K562 (cell line): ENCODE results near the gene SLC22A4. TPM values are rescaled to one million over a fixed set of nuclear protein-coding genes. Genes with fewer than 3 reads are reported as not detected.

Source experiments
- CEBPB ChIP-seq: fragments of 450-650 bp; IDR thresholded peaks from 2 replicates; pipeline ENCODE4 v1.6.1; 2016; ENCODE audit warnings: missing genetic modification characterization, missing compliant biosample characterization
- CHD2 ChIP-seq: IDR thresholded peaks from 2 replicates; pipeline ENCODE4 v1.6.1; 2011; ENCODE audit warnings: low read depth, low read length
- ETV5 ChIP-seq: sonication (generic); formaldehyde crosslinking; IDR thresholded peaks from 2 replicates; pipeline ENCODE4 v1.4.0; 2020; ENCODE audit warnings: low read depth, mild to moderate bottlenecking, missing genetic modification reagents
- FOXM1 ChIP-seq, 2 experiments: fragments of 450-650 bp in 1 of 2; sonication (generic) in 1 of 2; formaldehyde crosslinking in 1 of 2; IDR thresholded peaks; 2 replicates each; pipeline versions ENCODE4 v1.6.1 to v1.9.0; 2017 to 2022; ENCODE audit warnings: low read depth in 2 of 2, mild to moderate bottlenecking in 2 of 2, missing genetic modification reagents in 1 of 2, moderate library complexity in 1 of 2
- GATAD2A ChIP-seq: fragments of 450-650 bp; IDR thresholded peaks from 2 replicates; pipeline ENCODE4 v1.6.1; 2017
- HMG20B ChIP-seq: fragments of 250-450 bp; sonication (Bioruptor Pico); IDR thresholded peaks from 2 replicates; pipeline ENCODE4 v1.5.0; 2021; ENCODE audit warnings: mild to moderate bottlenecking
- KLF1 ChIP-seq: fragments of 450-650 bp; IDR thresholded peaks from 2 replicates; pipeline ENCODE4 v1.6.1; 2016; ENCODE audit warnings: missing genetic modification characterization, missing compliant biosample characterization
- MCM3 ChIP-seq: fragments of 450-650 bp; IDR thresholded peaks from 2 replicates; pipeline ENCODE4 v1.6.1; 2016
- MIER1 ChIP-seq: fragments of 450-650 bp; IDR thresholded peaks from 2 replicates; pipeline ENCODE4 v1.6.1; 2016; ENCODE audit warnings: antibody characterized with exemption, mild to moderate bottlenecking, low read depth
- PHF20 ChIP-seq: fragments of 450-650 bp; IDR thresholded peaks from 2 replicates; pipeline ENCODE4 v1.6.1; 2018; ENCODE audit not compliant: partially characterized antibody
- PHF8 ChIP-seq: fragments of 200-600 bp; sonication (generic); IDR thresholded peaks from 2 replicates; pipeline ENCODE4 v1.6.1; 2012; ENCODE audit warnings: mixed run types, mild to moderate bottlenecking, inconsistent platforms, low read length, moderate library complexity, borderline replicate concordance
- PML ChIP-seq: IDR thresholded peaks from 2 replicates; pipeline ENCODE4 v1.6.1; 2012; ENCODE audit warnings: low read length, inconsistent platforms
- SMARCA5 ChIP-seq: fragments of 450-650 bp; IDR thresholded peaks from 2 replicates; pipeline ENCODE4 v1.6.1; 2016
- SRF ChIP-seq, 2 experiments: fragments of 250-450, 450-650 bp in 1 of 2; sonication (Bioruptor Pico) in 1 of 2; sonication (generic) in 1 of 2; formaldehyde crosslinking; IDR thresholded peaks; 2 replicates each; pipeline versions ENCODE4 v1.5.0 to v1.5.1; 2020 to 2022; ENCODE audit warnings: mild to moderate bottlenecking in 1 of 2, missing genetic modification reagents in 1 of 2
- TEAD4 ChIP-seq, 2 experiments: sonication (generic) in 1 of 2; formaldehyde crosslinking in 1 of 2; IDR thresholded peaks; 2 replicates each; pipeline versions ENCODE4 v1.6.1 to v1.8.0; 2012 to 2022; ENCODE audit warnings: borderline replicate concordance in 1 of 2, inconsistent platforms in 1 of 2, low read length in 1 of 2, mild to moderate bottlenecking in 1 of 2, missing genetic modification reagents in 1 of 2
- ZNF140 ChIP-seq: fragments of 250-450 bp; sonication (Bioruptor Pico); IDR thresholded peaks from 2 replicates; pipeline ENCODE4 v1.8.0; 2021; ENCODE audit warnings: moderate library complexity, mild to moderate bottlenecking, inconsistent platforms
- ZNF175 ChIP-seq: fragments of 200-800 bp; sonication (Bioruptor generic); IDR thresholded peaks from 2 replicates; pipeline ENCODE4 v1.6.1; 2016; ENCODE audit warnings: low read depth, mild to moderate bottlenecking, missing genetic modification characterization, missing compliant biosample characterization
- ZNF384 ChIP-seq: IDR thresholded peaks from 2 replicates; pipeline ENCODE4 v1.6.1; 2012; ENCODE audit warnings: low read depth, low read length, improper control_type of control experiment
- ZNF77 ChIP-seq: fragments of 250-450 bp; sonication (Bioruptor Pico); IDR thresholded peaks from 2 replicates; pipeline ENCODE4 v1.5.0; 2020
- ZNF785 ChIP-seq: fragments of 250-450 bp; sonication (Bioruptor Pico); IDR thresholded peaks from 2 replicates; pipeline ENCODE4 v1.4.0; 2020; ENCODE audit warnings: mild to moderate bottlenecking
- ZNF79 ChIP-seq: fragments of 250-450 bp; sonication (Bioruptor Pico); IDR thresholded peaks from 2 replicates; pipeline ENCODE4 v1.4.0; 2020; ENCODE audit warnings: low read depth, mild to moderate bottlenecking, moderate library complexity
- polyA plus RNA-seq, 8 experiments: library from polyadenylated mRNA; depleted of rRNA in 4 of 8; stranded (reverse) in 5 of 8; unstranded in 3 of 8; fragments of >200 nt; fragmentation: Nextera tagmentation in 2 of 8; fragmentation: Illumina TruSeq in 1 of 8; extraction: Ambion mirVana in 2 of 8; extraction: Trizol in 1 of 8; gene quantifications; 2 replicates each; pipeline versions ENCODE4 v1.2.1 to v1.2.3, GENCODE V29; 2011 to 2014; ENCODE audit warnings: inconsistent platforms in 1 of 8, missing spikeins in 1 of 8
- total RNA-seq, 7 experiments: library from RNA; depleted of rRNA in 6 of 7; stranded (reverse); fragments of >200 nt in 6 of 7; fragmentation: Illumina TruSeq in 2 of 7; extraction: Trizol in 2 of 7; gene quantifications; 2 replicates each; pipeline versions ENCODE4 v1.2.1 to v1.2.3, GENCODE V29; 2011 to 2021; ENCODE audit warnings: low replicate concordance in 1 of 7
- TF ChIP-seq, protein P1 (sequence below): fragments of 250-450 bp; sonication (Bioruptor Pico); IDR thresholded peaks from 2 replicates; pipeline ENCODE4 v1.5.0; 2022; ENCODE audit warnings: mild to moderate bottlenecking
- TF ChIP-seq, protein P2 (sequence below): conservative IDR thresholded peaks from 2 replicates; pipeline ENCODE4 v1.6.1; 2011; ENCODE audit warnings: low read depth, mild to moderate bottlenecking, low read length; ENCODE audit not compliant: control insufficient read depth
- TF ChIP-seq, protein P3 (sequence below): fragments of 250-450 bp; sonication (Bioruptor Pico); IDR thresholded peaks from 2 replicates; pipeline ENCODE4 v1.8.0; 2021; ENCODE audit warnings: mild to moderate bottlenecking, moderate library complexity
- TF ChIP-seq, protein P4 (sequence below): fragments of 450-650 bp; IDR thresholded peaks from 2 replicates; pipeline ENCODE4 v1.6.1; 2014; ENCODE audit warnings: low read depth, mild to moderate bottlenecking, moderate library complexity, borderline replicate concordance

SLC22A4 gene
- total and polyA plus RNA-seq, 9 of the 15 experiments (the other 6 are each of a cell fraction or from before 2014, with no cell fraction given) = 2.7 to 9.5 (median 6.2) TPM

DNA sequence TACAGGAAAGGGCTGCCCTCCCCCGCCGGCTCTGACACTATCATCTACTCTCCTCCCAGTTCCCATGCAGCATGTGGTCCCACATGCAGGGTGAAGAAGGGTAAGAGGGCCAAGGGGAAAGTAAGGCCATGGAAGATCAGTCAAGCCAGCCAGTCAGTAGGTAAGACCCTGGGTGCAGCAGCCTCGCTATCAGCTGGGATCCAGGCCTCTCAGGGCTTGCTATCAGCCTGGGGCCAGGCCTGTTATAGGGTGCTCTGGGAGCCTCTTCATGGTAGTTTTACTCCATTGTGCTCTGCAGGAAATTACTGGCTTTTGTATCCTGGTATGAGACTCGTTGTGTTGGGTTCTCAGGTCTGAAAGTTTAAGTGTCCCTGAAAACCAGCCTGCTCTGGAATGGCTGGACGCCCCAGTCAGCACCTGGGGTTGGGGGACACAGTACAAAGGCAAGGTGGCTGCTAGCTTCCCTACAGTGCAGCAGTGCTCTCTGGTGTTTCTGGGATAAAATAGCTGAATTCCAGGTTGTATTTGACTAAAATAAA is 21.4 kb downstream of the SLC22A4 start (continued):
- no peak for TF ChIP-seq ZNF785 (CRISPR knock-in tag)
- TF ChIP-seq, protein P1, sequence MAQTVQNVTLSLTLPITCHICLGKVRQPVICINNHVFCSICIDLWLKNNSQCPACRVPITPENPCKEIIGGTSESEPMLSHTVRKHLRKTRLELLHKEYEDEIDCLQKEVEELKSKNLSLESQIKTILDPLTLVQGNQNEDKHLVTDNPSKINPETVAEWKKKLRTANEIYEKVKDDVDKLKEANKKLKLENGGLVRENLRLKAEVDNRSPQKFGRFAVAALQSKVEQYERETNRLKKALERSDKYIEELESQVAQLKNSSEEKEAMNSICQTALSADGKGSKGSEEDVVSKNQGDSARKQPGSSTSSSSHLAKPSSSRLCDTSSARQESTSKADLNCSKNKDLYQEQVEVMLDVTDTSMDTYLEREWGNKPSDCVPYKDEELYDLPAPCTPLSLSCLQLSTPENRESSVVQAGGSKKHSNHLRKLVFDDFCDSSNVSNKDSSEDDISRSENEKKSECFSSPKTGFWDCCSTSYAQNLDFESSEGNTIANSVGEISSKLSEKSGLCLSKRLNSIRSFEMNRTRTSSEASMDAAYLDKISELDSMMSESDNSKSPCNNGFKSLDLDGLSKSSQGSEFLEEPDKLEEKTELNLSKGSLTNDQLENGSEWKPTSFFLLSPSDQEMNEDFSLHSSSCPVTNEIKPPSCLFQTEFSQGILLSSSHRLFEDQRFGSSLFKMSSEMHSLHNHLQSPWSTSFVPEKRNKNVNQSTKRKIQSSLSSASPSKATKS (CRISPR knock-in tag) = no peak
- TF ChIP-seq, protein P2, sequence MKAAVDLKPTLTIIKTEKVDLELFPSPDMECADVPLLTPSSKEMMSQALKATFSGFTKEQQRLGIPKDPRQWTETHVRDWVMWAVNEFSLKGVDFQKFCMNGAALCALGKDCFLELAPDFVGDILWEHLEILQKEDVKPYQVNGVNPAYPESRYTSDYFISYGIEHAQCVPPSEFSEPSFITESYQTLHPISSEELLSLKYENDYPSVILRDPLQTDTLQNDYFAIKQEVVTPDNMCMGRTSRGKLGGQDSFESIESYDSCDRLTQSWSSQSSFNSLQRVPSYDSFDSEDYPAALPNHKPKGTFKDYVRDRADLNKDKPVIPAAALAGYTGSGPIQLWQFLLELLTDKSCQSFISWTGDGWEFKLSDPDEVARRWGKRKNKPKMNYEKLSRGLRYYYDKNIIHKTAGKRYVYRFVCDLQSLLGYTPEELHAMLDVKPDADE = no peak
- TF ChIP-seq, protein P3, sequence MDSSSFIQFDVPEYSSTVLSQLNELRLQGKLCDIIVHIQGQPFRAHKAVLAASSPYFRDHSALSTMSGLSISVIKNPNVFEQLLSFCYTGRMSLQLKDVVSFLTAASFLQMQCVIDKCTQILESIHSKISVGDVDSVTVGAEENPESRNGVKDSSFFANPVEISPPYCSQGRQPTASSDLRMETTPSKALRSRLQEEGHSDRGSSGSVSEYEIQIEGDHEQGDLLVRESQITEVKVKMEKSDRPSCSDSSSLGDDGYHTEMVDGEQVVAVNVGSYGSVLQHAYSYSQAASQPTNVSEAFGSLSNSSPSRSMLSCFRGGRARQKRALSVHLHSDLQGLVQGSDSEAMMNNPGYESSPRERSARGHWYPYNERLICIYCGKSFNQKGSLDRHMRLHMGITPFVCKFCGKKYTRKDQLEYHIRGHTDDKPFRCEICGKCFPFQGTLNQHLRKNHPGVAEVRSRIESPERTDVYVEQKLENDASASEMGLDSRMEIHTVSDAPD (CRISPR knock-in tag) = no peak
- TF ChIP-seq ETV5 = no peak
- TF ChIP-seq CHD2 = peak; percentile 46; the same call in 1 of the 2 replicates
- TF ChIP-seq ZNF384 = no peak
- no peak for TF ChIP-seq ZNF77 (CRISPR knock-in tag)
- no peak for TF ChIP-seq GATAD2A
- no peak for TF ChIP-seq PHF8
- TF ChIP-seq, protein P4, sequence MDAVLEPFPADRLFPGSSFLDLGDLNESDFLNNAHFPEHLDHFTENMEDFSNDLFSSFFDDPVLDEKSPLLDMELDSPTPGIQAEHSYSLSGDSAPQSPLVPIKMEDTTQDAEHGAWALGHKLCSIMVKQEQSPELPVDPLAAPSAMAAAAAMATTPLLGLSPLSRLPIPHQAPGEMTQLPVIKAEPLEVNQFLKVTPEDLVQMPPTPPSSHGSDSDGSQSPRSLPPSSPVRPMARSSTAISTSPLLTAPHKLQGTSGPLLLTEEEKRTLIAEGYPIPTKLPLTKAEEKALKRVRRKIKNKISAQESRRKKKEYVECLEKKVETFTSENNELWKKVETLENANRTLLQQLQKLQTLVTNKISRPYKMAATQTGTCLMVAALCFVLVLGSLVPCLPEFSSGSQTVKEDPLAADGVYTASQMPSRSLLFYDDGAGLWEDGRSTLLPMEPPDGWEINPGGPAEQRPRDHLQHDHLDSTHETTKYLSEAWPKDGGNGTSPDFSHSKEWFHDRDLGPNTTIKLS = no peak; the same call in 1 of the 2 replicates
- no peak for TF ChIP-seq PHF20
- peak; percentile 93 for TF ChIP-seq TEAD4 (IDR thresholded peaks at IDR 0.05; ENCODE audit: low read length)
- no peak for TF ChIP-seq TEAD4 (CRISPR knock-in tag; IDR thresholded peaks at IDR 0.05; ENCODE audit: borderline replicate concordance)
- no peak for TF ChIP-seq ZNF79 (CRISPR knock-in tag)
- peak; percentile 82 for TF ChIP-seq PML
- no peak for TF ChIP-seq MCM3
- TF ChIP-seq KLF1 (tag) = no peak
- TF ChIP-seq SRF (CRISPR knock-in tag; IDR thresholded peaks at IDR 0.05) = no peak
- TF ChIP-seq ZNF175 (CRISPR knock-in tag) = no peak
- no peak for TF ChIP-seq CEBPB (tag)
- no peak for TF ChIP-seq HMG20B (CRISPR knock-in tag)
- TF ChIP-seq ZNF140 (CRISPR knock-in tag) = no peak
- TF ChIP-seq FOXM1 (IDR thresholded peaks at IDR 0.05; ENCODE audit: low read depth) = peak; percentile 82
- no peak for TF ChIP-seq FOXM1 (CRISPR knock-in tag; IDR thresholded peaks at IDR 0.05; ENCODE audit: low read depth)
- no peak for TF ChIP-seq SMARCA5
- no peak for TF ChIP-seq MIER1
